ENCODE measurements around the gene SLFN11. TPM values are rescaled to one million over a fixed set of nuclear protein-coding genes. Genes with fewer than 3 reads are reported as not detected.
"Not testable (repeated sequence)": the region's sequence is repeated elsewhere in the genome, so short reads cannot be mapped to it uniquely, and the experiment has no call there.

SLFN11 gene
- total RNA-seq, 1 donor from 2014 or later = 75.7 TPM

- no peaks in the 10 kb centered on the region for H3K27me3 ChIP-seq
- peaks cover 27% of the 10 kb centered on the region for H3K36me3 ChIP-seq
- TF ChIP-seq CTCF (IDR thresholded peaks at IDR 0.05) = no peak
- H3K9me3 ChIP-seq = no peaks in the 10 kb centered on the region
- no peaks in the 10 kb centered on the region for H3K4me1 ChIP-seq
- no peak overlapping the region for H3K27ac ChIP-seq
- ATAC-seq (no peak), DNase-seq (no peak)
- intact Hi-C loops (cut with DNase I) = no loop called here
- no peak overlapping the region for H3K4me3 ChIP-seq
These were observed 33.1 kb upstream of the SLFN11 start for GRCh38 chr17:35406568-35406967.

- Histone ChIP-seq H3K9me3 (no peaks in the 10 kb centered on the region), H3K4me3 (no peak overlapping the region), H3K4me1 (no peaks in the 10 kb centered on the region), H3K27me3 (no peaks in the 10 kb centered on the region), H3K27ac (no peak overlapping the region), H3K36me3 (peaks cover 6% of the 10 kb centered on the region)
- DNase-seq = no peak
- no peak for TF ChIP-seq CTCF (IDR thresholded peaks at IDR 0.05)
- no peak for ATAC-seq
- intact Hi-C loops (cut with DNase I) = no loop called here
These were observed 30.9 kb upstream of the SLFN11 start for GRCh38 chr17:35404360-35404759.

DNA sequence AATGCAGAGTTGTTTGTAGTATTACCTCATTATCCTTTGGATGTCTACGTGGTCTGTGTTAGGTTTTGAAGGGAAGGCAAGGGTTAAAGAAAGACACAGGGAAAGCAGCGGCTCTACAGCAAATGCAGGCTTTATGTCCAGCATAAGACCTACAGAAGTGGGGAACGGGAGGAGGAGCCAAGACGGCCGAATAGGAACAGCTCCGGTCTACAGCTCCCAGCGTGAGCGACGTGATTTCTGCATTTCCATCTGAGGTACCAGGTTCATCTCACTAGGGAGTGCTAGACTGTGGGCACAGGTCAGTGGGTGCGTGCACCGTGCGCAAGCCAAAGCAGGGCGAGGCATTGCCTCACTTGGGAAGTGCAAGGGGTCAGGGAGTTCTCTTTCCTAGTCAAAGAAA is 20.4 kb upstream of the SLFN11 start:
- H3K36me3 ChIP-seq; intact Hi-C loops (cut with DNase I); H3K9me3 ChIP-seq; H3K4me1 ChIP-seq; H3K4me3 ChIP-seq; ATAC-seq; H3K27ac ChIP-seq; DNase-seq; H3K27me3 ChIP-seq: not testable (repeated sequence)

DNA sequence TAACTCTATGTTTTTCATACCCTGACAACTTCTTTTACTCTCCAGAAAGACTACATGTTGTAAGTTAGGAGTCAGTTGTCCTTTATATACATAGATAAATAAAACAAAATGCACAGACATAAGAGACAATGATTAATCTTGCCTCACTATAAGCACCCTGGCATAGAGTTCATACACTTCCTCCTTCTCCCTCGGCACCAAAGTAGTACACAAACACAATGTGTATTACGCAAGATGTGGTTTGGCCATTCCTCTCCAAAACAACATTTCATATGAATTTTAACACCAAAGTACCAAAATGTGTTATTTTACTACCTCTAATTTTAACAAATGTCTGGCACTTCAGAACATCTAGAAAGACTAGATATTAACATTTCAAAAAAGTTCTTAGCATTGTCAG is 17.2 kb upstream of the SLFN11 start:
- DNase-seq = no peak
- peak; percentile 69 for ATAC-seq
- no peak overlapping the region for H3K4me3 ChIP-seq

GRCh38 chr17:35390156-35390555 is 16.7 kb upstream of the SLFN11 start:
- Histone ChIP-seq H3K9me3 (no peaks in the 10 kb centered on the region), H3K36me3 (no peaks in the 10 kb centered on the region), H3K27ac (no peak overlapping the region), H3K4me1 (no peaks in the 10 kb centered on the region), H3K4me3 (no peak overlapping the region), H3K27me3 (no peaks in the 10 kb centered on the region)
- ATAC-seq = no peak
- DNase-seq = no peak
- no peak for TF ChIP-seq CTCF (IDR thresholded peaks at IDR 0.05)
- intact Hi-C loops (cut with DNase I) = no loop called here

More for the DNA sequence above, 17.2 kb upstream of the SLFN11 start:
- Histone ChIP-seq H3K27ac (no peak overlapping the region), H3K36me3 (no peaks in the 10 kb centered on the region), H3K27me3 (no peaks in the 10 kb centered on the region), H3K9me3 (no peaks in the 10 kb centered on the region), H3K4me1 (no peaks in the 10 kb centered on the region)
- intact Hi-C loops (cut with DNase I) = no loop called here
- no peak for TF ChIP-seq CTCF (IDR thresholded peaks at IDR 0.05)

DNA sequence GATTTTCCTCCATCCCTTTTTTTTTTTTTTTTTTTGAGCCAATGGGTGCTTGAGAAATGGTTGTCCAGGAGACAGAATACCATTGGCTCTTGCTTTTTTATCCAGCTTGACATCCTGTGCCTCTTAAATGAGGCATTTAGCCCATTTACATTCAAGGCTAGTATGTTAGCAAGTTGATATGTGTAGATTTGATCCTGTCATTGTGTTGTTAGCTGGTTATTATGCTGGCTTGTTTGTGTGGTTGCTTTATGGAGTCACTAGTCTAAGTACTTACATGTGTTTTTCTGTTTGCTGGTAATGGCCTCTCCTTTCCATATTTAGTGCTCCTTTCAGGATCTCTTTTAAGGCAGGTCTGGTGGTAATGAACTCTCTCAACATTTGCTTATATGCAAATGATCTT is 14.1 kb upstream of the SLFN11 start:
- Histone ChIP-seq H3K36me3 (no peaks in the 10 kb centered on the region), H3K27me3 (no peaks in the 10 kb centered on the region), H3K9me3 (no peaks in the 10 kb centered on the region), H3K27ac (no peak overlapping the region), H3K4me3 (no peak overlapping the region), H3K4me1 (no peaks in the 10 kb centered on the region)
- ATAC-seq (no peak), DNase-seq (no peak)
- intact Hi-C loops (cut with DNase I) = no loop called here
- TF ChIP-seq CTCF (IDR thresholded peaks at IDR 0.05) = no peak
